Activated T-cell treated with anti-CD3 and anti-CD28 coated beads, Interleukin-2, amount 50 U/mL, for 72 hours (primary cell): ENCODE data around the gene SAMD5. TPM values are rescaled to one million over a fixed set of nuclear protein-coding genes. Genes with fewer than 3 reads are reported as not detected.
"Not testable (repeated sequence)": the region's sequence is repeated elsewhere in the genome, so short reads cannot be mapped to it uniquely, and the experiment has no call there.

Experiments
- ATAC-seq, 2 donors: fragments of 150-1000 bp; cut with Tn5 transposase; replicated peaks in 1 of 2; 2 replicates each; pipeline ENCODE4 v1.10.0; 2021; ENCODE audit warnings: moderate library complexity in 2 of 2, mild to moderate bottlenecking in 1 of 2
- DNase-seq, 2 donors: peaks; one replicate each; pipeline ENCODE4 v3.0.0; 2021 to 2022; ENCODE audit warnings: mixed read lengths in 1 of 2
- H3K27ac Mint-ChIP-seq: one replicate; pipeline ENCODE4 v1.8.0; 2022; ENCODE audit warnings: mild to moderate bottlenecking, moderate library complexity, mixed read lengths
- H3K27me3 Mint-ChIP-seq: one replicate; pipeline ENCODE4 v1.8.0; 2022; ENCODE audit warnings: low read depth, mixed read lengths
- H3K36me3 Mint-ChIP-seq, 2 donors: one replicate each; pipeline ENCODE4 v1.8.0; 2022; ENCODE audit warnings: mixed read lengths in 2 of 2, mild to moderate bottlenecking in 1 of 2; ENCODE audit not compliant: insufficient read depth in 2 of 2
- H3K4me1 Mint-ChIP-seq: one replicate; pipeline ENCODE4 v1.8.0; 2022; ENCODE audit warnings: low read depth, mixed read lengths
- H3K4me3 Mint-ChIP-seq, 2 donors: one replicate each; pipeline ENCODE4 v1.8.0; 2022; ENCODE audit warnings: mild to moderate bottlenecking in 2 of 2, mixed read lengths in 2 of 2, moderate library complexity in 2 of 2
- H3K9me3 Mint-ChIP-seq, 2 donors: one replicate each; pipeline ENCODE4 v1.8.0; 2022; ENCODE audit warnings: mixed read lengths in 2 of 2
- total RNA-seq, 2 donors: library from RNA; stranded (reverse); gene quantifications; one replicate each; pipeline ENCODE4 v1.2.3, GENCODE V29; 2022

Gene SAMD5
- total RNA-seq, 2 donors from 2014 or later = 0.05 TPM; not detected in 1

GRCh38 chr6:147538821-147539220 is 30.3 kb downstream of the SAMD5 start:
- H3K4me1 Mint-ChIP-seq = no peaks in the 10 kb centered on the region
- no peak overlapping the region for H3K27ac Mint-ChIP-seq
- H3K36me3 Mint-ChIP-seq = no peaks in the 10 kb centered on the region
- DNase-seq = no peak
- peaks cover 7% of the 10 kb centered on the region for H3K27me3 Mint-ChIP-seq
- peaks cover 0 to 3% of the 10 kb centered on the region in 2 donors for H3K9me3 Mint-ChIP-seq
- no peak overlapping the region for H3K4me3 Mint-ChIP-seq
- no peak for ATAC-seq

GRCh38 chr6:147540075-147540474 is 31.6 kb downstream of the SAMD5 start:
- H3K9me3 Mint-ChIP-seq = peaks cover 0 to 3% of the 10 kb centered on the region in 2 donors
- no peaks in the 10 kb centered on the region for H3K4me1 Mint-ChIP-seq
- H3K36me3 Mint-ChIP-seq = no peaks in the 10 kb centered on the region
- no peak overlapping the region for H3K27ac Mint-ChIP-seq
- no peak overlapping the region for H3K4me3 Mint-ChIP-seq
- DNase-seq (no peak), ATAC-seq (no peak)
- peaks cover 7% of the 10 kb centered on the region for H3K27me3 Mint-ChIP-seq

GRCh38 chr6:147542436-147542835 is 33.9 kb downstream of the SAMD5 start:
- H3K4me3 Mint-ChIP-seq, H3K27me3 Mint-ChIP-seq, H3K27ac Mint-ChIP-seq, H3K9me3 Mint-ChIP-seq, ATAC-seq, H3K4me1 Mint-ChIP-seq, H3K36me3 Mint-ChIP-seq, DNase-seq: not testable (repeated sequence)

GRCh38 chr6:147544420-147544819 is 35.9 kb downstream of the SAMD5 start:
- no peak for DNase-seq
- Mint-ChIP-seq H3K4me1 (no peaks in the 10 kb centered on the region), H3K27me3 (peaks cover 7% of the 10 kb centered on the region), H3K4me3 (no peak overlapping the region), H3K36me3 (no peaks in the 10 kb centered on the region), H3K9me3 (peaks cover 0 to 4% of the 10 kb centered on the region in 2 donors), H3K27ac (no peak overlapping the region)
- ATAC-seq = no peak

GRCh38 chr6:147546501-147547368 is 38.2 kb downstream of the SAMD5 start:
- Mint-ChIP-seq H3K9me3 (peaks cover 0 to 2% of the 10 kb centered on the region in 2 donors), H3K27ac (no peak overlapping the region), H3K27me3 (peaks cover 6% of the 10 kb centered on the region), H3K4me1 (no peaks in the 10 kb centered on the region), H3K36me3 (no peaks in the 10 kb centered on the region), H3K4me3 (no peak overlapping the region)
- DNase-seq = no peak
- no peak for ATAC-seq

- H3K27ac Mint-ChIP-seq = no peak overlapping the region
- H3K4me1 Mint-ChIP-seq = no peaks in the 10 kb centered on the region
- no peak for ATAC-seq
- DNase-seq = no peak
- no peak overlapping the region for H3K4me3 Mint-ChIP-seq
- peaks cover 6% of the 10 kb centered on the region for H3K27me3 Mint-ChIP-seq
- no peaks in the 10 kb centered on the region for H3K36me3 Mint-ChIP-seq
- H3K9me3 Mint-ChIP-seq = peaks cover 0 to 2% of the 10 kb centered on the region in 2 donors
Observed at GRCh38 chr6:147547369-147547902, 38.9 kb downstream of the SAMD5 start.

- H3K4me1 Mint-ChIP-seq = no peaks in the 10 kb centered on the region
- no peaks in the 10 kb centered on the region for H3K36me3 Mint-ChIP-seq
- H3K27ac Mint-ChIP-seq = no peak overlapping the region
- H3K4me3 Mint-ChIP-seq = no peak overlapping the region
- ATAC-seq (no peak), DNase-seq (no peak)
- peaks cover 0 to 2% of the 10 kb centered on the region in 2 donors for H3K9me3 Mint-ChIP-seq
- H3K27me3 Mint-ChIP-seq = peaks cover 6% of the 10 kb centered on the region
Observed at GRCh38 chr6:147548921-147549475, 40.5 kb downstream of the SAMD5 start.

GRCh38 chr6:147549531-147549930 is 41.0 kb downstream of the SAMD5 start:
- H3K36me3 Mint-ChIP-seq = no peaks in the 10 kb centered on the region
- no peaks in the 10 kb centered on the region for H3K4me1 Mint-ChIP-seq
- DNase-seq (no peak), ATAC-seq (no peak)
- H3K9me3 Mint-ChIP-seq = peaks cover 0 to 2% of the 10 kb centered on the region in 2 donors
- peaks cover 6% of the 10 kb centered on the region for H3K27me3 Mint-ChIP-seq
- H3K4me3 Mint-ChIP-seq = no peak overlapping the region
- H3K27ac Mint-ChIP-seq = no peak overlapping the region

GRCh38 chr6:147551976-147552375 is 43.5 kb downstream of the SAMD5 start:
- Mint-ChIP-seq H3K36me3 (no peaks in the 10 kb centered on the region), H3K9me3 (peaks cover 0 to 2% of the 10 kb centered on the region in 2 donors), H3K4me1 (no peaks in the 10 kb centered on the region), H3K27ac (no peak overlapping the region), H3K4me3 (no peak overlapping the region), H3K27me3 (peaks cover 6% of the 10 kb centered on the region)
- DNase-seq (no peak), ATAC-seq (no peak)

- H3K36me3 Mint-ChIP-seq = peaks cover 0 to 1% of the 10 kb centered on the region in 2 donors
- no peak overlapping the region for H3K4me3 Mint-ChIP-seq
- H3K27ac Mint-ChIP-seq = no peak overlapping the region
- H3K27me3 Mint-ChIP-seq = peaks cover 6% of the 10 kb centered on the region
- DNase-seq = no peak
- H3K9me3 Mint-ChIP-seq = peaks cover 0 to 2% of the 10 kb centered on the region in 2 donors
- H3K4me1 Mint-ChIP-seq = no peaks in the 10 kb centered on the region
- no peak for ATAC-seq
Observed at GRCh38 chr6:147553099-147553498, 44.6 kb downstream of the SAMD5 start.

- Mint-ChIP-seq H3K9me3 (peaks cover 0 to 4% of the 10 kb centered on the region in 2 donors), H3K27ac (no peak overlapping the region), H3K4me3 (no peak overlapping the region), H3K4me1 (no peaks in the 10 kb centered on the region), H3K27me3 (peaks cover 6% of the 10 kb centered on the region), H3K36me3 (peaks cover 0 to 1% of the 10 kb centered on the region in 2 donors)
- ATAC-seq (no peak), DNase-seq (no peak)
Observed at GRCh38 chr6:147554281-147554680, 45.8 kb downstream of the SAMD5 start.

GRCh38 chr6:147559006-147559405 is 50.5 kb downstream of the SAMD5 start:
- Mint-ChIP-seq H3K36me3 (peaks cover 0 to 1% of the 10 kb centered on the region in 2 donors), H3K9me3 (peaks cover 0 to 2% of the 10 kb centered on the region in 2 donors), H3K4me1 (no peaks in the 10 kb centered on the region), H3K4me3 (no peak overlapping the region), H3K27me3 (no peaks in the 10 kb centered on the region), H3K27ac (no peak overlapping the region)
- ATAC-seq (no peak), DNase-seq (no peak)

GRCh38 chr6:147560670-147561069 is 52.2 kb downstream of the SAMD5 start:
- Mint-ChIP-seq H3K4me3 (no peak overlapping the region), H3K36me3 (peaks cover 0 to 1% of the 10 kb centered on the region in 2 donors), H3K27ac (no peak overlapping the region), H3K4me1 (no peaks in the 10 kb centered on the region), H3K9me3 (peaks cover 0 to 2% of the 10 kb centered on the region in 2 donors), H3K27me3 (no peaks in the 10 kb centered on the region)
- DNase-seq = no peak
- no peak for ATAC-seq
